ENCODE results near the gene ZBTB7C. TPM values are rescaled to one million over a fixed set of nuclear protein-coding genes. Genes with fewer than 3 reads are reported as not detected.

ZBTB7C gene
- total RNA-seq, 1 donor from 2014 or later: 0.67 TPM

DNA sequence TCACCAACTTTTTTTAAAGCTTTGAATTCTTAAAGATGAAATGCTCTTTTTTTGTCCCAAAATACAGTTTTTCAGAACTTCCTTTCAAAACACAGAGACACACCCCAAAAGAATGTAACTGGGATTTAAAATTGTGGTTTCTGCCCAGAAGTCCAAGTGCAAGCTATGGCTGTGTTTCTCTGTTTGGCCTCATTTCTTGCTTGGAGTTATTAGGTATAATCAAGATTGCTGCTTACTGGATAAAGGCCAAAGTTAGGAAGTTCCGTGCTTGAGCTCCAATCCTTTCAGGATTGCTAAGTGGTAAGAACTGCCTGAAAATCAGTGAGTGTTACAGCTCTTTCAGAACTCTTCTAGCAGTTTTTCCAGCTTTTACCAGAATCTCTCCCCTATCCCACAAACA is 16.9 kb downstream of the ZBTB7C start:
- Mint-ChIP-seq H3K27me3 (ENCODE audit: unreplicated experiment) (peaks cover 3% of the 10 kb centered on the region), H3K27ac (ENCODE audit: unreplicated experiment) (no peak overlapping the region), H3K9me3 (ENCODE audit: unreplicated experiment) (no peaks in the 10 kb centered on the region), H3K36me3 (ENCODE audit: low read depth, unreplicated experiment) (no peaks in the 10 kb centered on the region), H3K4me1 (ENCODE audit: unreplicated experiment) (peaks cover 4% of the 10 kb centered on the region), H3K4me3 (ENCODE audit: unreplicated experiment) (no peak overlapping the region)
- DNase-seq (ENCODE audit: low spot score): no peak
- TF ChIP-seq, protein P1, sequence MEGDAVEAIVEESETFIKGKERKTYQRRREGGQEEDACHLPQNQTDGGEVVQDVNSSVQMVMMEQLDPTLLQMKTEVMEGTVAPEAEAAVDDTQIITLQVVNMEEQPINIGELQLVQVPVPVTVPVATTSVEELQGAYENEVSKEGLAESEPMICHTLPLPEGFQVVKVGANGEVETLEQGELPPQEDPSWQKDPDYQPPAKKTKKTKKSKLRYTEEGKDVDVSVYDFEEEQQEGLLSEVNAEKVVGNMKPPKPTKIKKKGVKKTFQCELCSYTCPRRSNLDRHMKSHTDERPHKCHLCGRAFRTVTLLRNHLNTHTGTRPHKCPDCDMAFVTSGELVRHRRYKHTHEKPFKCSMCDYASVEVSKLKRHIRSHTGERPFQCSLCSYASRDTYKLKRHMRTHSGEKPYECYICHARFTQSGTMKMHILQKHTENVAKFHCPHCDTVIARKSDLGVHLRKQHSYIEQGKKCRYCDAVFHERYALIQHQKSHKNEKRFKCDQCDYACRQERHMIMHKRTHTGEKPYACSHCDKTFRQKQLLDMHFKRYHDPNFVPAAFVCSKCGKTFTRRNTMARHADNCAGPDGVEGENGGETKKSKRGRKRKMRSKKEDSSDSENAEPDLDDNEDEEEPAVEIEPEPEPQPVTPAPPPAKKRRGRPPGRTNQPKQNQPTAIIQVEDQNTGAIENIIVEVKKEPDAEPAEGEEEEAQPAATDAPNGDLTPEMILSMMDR (IDR thresholded peaks at IDR 0.05; ENCODE audit: unreplicated experiment): no peak

DNA sequence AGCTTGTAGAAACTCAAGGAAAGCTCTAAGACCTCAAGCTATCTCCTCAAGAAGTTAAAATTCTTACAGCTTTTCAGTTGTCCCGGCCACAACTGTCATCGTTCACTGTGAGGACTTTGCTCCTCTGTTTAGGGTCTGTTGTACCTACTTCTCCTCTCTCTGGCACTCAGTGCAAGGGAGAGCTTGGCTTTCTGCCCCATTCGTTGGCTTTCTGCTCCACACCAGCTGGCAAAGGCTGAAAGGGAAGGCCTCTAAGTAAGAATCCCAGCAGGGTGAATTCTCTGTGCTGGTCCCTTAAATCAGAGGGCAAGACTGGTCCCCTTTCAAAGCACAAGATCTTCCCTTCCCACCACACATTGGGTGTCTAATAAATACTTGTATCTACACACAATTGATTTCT is 17.3 kb downstream of the ZBTB7C start:
- no peak overlapping the region for H3K27ac Mint-ChIP-seq (ENCODE audit: unreplicated experiment)
- H3K9me3 Mint-ChIP-seq (ENCODE audit: unreplicated experiment): no peaks in the 10 kb centered on the region
- H3K4me1 Mint-ChIP-seq (ENCODE audit: unreplicated experiment): peaks cover 4% of the 10 kb centered on the region
- TF ChIP-seq, protein P1 (IDR thresholded peaks at IDR 0.05; ENCODE audit: unreplicated experiment): no peak
- peaks cover 3% of the 10 kb centered on the region for H3K27me3 Mint-ChIP-seq (ENCODE audit: unreplicated experiment)
- no peaks in the 10 kb centered on the region for H3K36me3 Mint-ChIP-seq (ENCODE audit: low read depth, unreplicated experiment)
- no peak for DNase-seq (ENCODE audit: low spot score)
- H3K4me3 Mint-ChIP-seq (ENCODE audit: unreplicated experiment): no peak overlapping the region

DNA sequence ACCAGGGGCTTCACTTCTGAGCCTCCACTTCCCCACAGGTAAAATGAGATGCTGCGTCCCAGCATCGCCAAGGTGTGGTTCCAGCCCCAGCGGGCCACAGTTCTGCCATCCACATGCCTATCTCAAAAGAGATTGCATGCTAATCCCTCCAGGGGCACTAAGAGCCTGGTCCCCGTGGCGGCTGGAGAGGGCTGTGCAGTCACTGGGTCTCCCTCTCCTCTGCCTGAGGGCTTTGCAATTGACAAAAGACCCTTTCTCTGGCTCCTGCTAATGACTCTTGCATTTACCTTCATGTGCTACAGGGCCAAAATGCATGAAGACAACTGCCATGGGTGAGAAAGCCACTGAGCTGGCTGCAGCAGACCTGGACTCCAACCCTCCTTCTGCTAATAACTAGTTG is 18.5 kb downstream of the ZBTB7C start:
- DNase-seq (ENCODE audit: low spot score): no peak
- no peak overlapping the region for H3K4me3 Mint-ChIP-seq (ENCODE audit: unreplicated experiment)
- no peaks in the 10 kb centered on the region for H3K9me3 Mint-ChIP-seq (ENCODE audit: unreplicated experiment)
- H3K27me3 Mint-ChIP-seq (ENCODE audit: unreplicated experiment): peaks cover 5% of the 10 kb centered on the region
- H3K36me3 Mint-ChIP-seq (ENCODE audit: low read depth, unreplicated experiment): no peaks in the 10 kb centered on the region
- H3K27ac Mint-ChIP-seq (ENCODE audit: unreplicated experiment): no peak overlapping the region
- H3K4me1 Mint-ChIP-seq (ENCODE audit: unreplicated experiment): peaks cover 4% of the 10 kb centered on the region
- TF ChIP-seq, protein P1 (IDR thresholded peaks at IDR 0.05; ENCODE audit: unreplicated experiment): no peak

DNA sequence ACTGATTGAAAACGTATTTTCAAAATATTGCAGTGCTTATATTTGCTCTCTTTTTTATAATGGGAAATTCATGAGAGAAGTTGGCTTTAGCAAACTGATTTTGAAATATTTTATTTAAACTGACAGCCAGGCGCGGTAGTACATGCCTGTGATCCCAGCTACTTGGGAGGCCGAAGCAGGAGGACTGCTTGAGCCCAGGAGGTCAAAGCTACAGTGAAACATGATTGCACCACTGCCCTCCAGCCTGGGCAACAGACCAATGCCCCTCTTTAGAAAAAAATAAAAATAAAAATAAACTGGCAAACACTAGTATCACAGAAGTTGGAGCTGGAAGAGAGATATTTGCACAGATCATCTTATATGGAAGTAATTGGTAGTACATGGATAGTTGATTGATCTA is 20.7 kb downstream of the ZBTB7C start:
- Mint-ChIP-seq H3K4me3 (ENCODE audit: unreplicated experiment) (no peak overlapping the region), H3K4me1 (ENCODE audit: unreplicated experiment) (peaks cover 4% of the 10 kb centered on the region), H3K27me3 (ENCODE audit: unreplicated experiment) (peaks cover 4% of the 10 kb centered on the region), H3K36me3 (ENCODE audit: low read depth, unreplicated experiment) (no peaks in the 10 kb centered on the region), H3K9me3 (ENCODE audit: unreplicated experiment) (no peaks in the 10 kb centered on the region), H3K27ac (ENCODE audit: unreplicated experiment) (no peak overlapping the region)
- TF ChIP-seq, protein P1 (IDR thresholded peaks at IDR 0.05; ENCODE audit: unreplicated experiment): no peak
- DNase-seq (ENCODE audit: low spot score): no peak

DNA sequence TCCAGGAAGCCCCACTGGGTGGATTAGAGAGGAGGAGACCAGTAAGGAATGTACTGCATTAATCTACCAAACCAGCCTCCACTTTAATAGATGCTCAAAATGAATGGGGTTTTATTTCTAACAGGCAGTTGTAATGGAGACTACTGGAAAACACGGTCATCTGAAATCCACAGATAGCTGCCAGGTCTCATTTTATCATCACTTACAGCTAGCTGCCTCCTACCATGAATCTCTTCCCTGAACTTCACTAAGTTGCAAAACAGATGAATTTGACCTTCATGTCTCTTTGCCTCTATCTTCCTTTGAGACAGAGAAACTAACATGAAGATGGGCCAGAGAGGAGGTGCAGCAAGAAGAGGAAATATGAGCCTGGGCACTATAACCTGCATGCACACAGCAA is 21.9 kb downstream of the ZBTB7C start:
- TF ChIP-seq, protein P1 (IDR thresholded peaks at IDR 0.05; ENCODE audit: unreplicated experiment): no peak
- H3K27me3 Mint-ChIP-seq (ENCODE audit: unreplicated experiment): peaks cover 4% of the 10 kb centered on the region
- no peaks in the 10 kb centered on the region for H3K4me1 Mint-ChIP-seq (ENCODE audit: unreplicated experiment)
- no peaks in the 10 kb centered on the region for H3K9me3 Mint-ChIP-seq (ENCODE audit: unreplicated experiment)
- H3K27ac Mint-ChIP-seq (ENCODE audit: unreplicated experiment): no peak overlapping the region
- H3K4me3 Mint-ChIP-seq (ENCODE audit: unreplicated experiment): no peak overlapping the region
- H3K36me3 Mint-ChIP-seq (ENCODE audit: low read depth, unreplicated experiment): no peaks in the 10 kb centered on the region
- no peak for DNase-seq (ENCODE audit: low spot score)

Data from endothelial cell (in vitro differentiated cells).